Osteoblast (primary cell): ENCODE data around the gene MED26. TPM values are rescaled to one million over a fixed set of nuclear protein-coding genes. Genes with fewer than 3 reads are reported as not detected.

ENCODE experiments used
- DNase-seq: peaks from one replicate; pipeline ENCODE4 v3.0.0; 2011; ENCODE audit warnings: low spot score, mixed read lengths; ENCODE audit not compliant: insufficient read length; ENCODE audit errors: missing footprints
- H2AFZ ChIP-seq: 2 replicates; pipeline ENCODE4 v1.6.0; 2011; ENCODE audit warnings: mild to moderate bottlenecking, low read length
- H3K27ac ChIP-seq: 2 replicates; pipeline ENCODE4 v1.5.1; 2011; ENCODE audit warnings: mild to moderate bottlenecking, low read depth, low read length, moderate library complexity
- H3K27me3 ChIP-seq: 2 replicates; pipeline ENCODE4 v1.6.0; 2012; ENCODE audit warnings: mild to moderate bottlenecking, control low read depth, inconsistent platforms, low read length, moderate library complexity; ENCODE audit not compliant: insufficient read depth
- H3K36me3 ChIP-seq: 2 replicates; pipeline ENCODE4 v1.5.1; 2011; ENCODE audit warnings: mild to moderate bottlenecking, low read length, control low read depth, moderate library complexity; ENCODE audit not compliant: insufficient read depth
- H3K4me1 ChIP-seq: 2 replicates; pipeline ENCODE4 v1.5.1; 2011; ENCODE audit warnings: mild to moderate bottlenecking, low read length, control low read depth, moderate library complexity; ENCODE audit not compliant: insufficient read depth
- H3K4me2 ChIP-seq: 2 replicates; pipeline ENCODE4 v1.6.0; 2011; ENCODE audit warnings: mild to moderate bottlenecking, low read length; ENCODE audit not compliant: insufficient read depth
- H3K4me3 ChIP-seq: fragments of 200-600 bp; sonication (generic); 3 replicates; pipeline ENCODE4 v1.5.1; 2012; ENCODE audit warnings: mild to moderate bottlenecking, low read length, inconsistent platforms; ENCODE audit not compliant: insufficient read depth
- H3K79me2 ChIP-seq: 2 replicates; pipeline ENCODE4 v1.6.0; 2012; ENCODE audit warnings: mild to moderate bottlenecking, low read length, control low read depth, inconsistent platforms; ENCODE audit not compliant: insufficient read depth
- H3K9me3 ChIP-seq: 2 replicates; pipeline ENCODE4 v1.5.1; 2011; ENCODE audit warnings: low read depth, low read length, control low read depth
- H4K20me1 ChIP-seq: 2 replicates; pipeline ENCODE4 v1.6.0; 2012; ENCODE audit warnings: mild to moderate bottlenecking, low read length, control low read depth; ENCODE audit not compliant: insufficient read depth
- total RNA-seq: library from RNA; depleted of rRNA; stranded (reverse); fragments of >200 nt; gene quantifications from 2 replicates; pipeline ENCODE4 v1.2.3, GENCODE V29; 2012
- TF ChIP-seq, protein P1 (sequence below): IDR thresholded peaks from 2 replicates; pipeline ENCODE4 v1.5.1; 2011; ENCODE audit warnings: mild to moderate bottlenecking, low read depth, low read length, moderate library complexity; ENCODE audit errors: extremely low read depth

The MED26 gene
- total RNA-seq, 1 donor = 5.8 TPM

DNA sequence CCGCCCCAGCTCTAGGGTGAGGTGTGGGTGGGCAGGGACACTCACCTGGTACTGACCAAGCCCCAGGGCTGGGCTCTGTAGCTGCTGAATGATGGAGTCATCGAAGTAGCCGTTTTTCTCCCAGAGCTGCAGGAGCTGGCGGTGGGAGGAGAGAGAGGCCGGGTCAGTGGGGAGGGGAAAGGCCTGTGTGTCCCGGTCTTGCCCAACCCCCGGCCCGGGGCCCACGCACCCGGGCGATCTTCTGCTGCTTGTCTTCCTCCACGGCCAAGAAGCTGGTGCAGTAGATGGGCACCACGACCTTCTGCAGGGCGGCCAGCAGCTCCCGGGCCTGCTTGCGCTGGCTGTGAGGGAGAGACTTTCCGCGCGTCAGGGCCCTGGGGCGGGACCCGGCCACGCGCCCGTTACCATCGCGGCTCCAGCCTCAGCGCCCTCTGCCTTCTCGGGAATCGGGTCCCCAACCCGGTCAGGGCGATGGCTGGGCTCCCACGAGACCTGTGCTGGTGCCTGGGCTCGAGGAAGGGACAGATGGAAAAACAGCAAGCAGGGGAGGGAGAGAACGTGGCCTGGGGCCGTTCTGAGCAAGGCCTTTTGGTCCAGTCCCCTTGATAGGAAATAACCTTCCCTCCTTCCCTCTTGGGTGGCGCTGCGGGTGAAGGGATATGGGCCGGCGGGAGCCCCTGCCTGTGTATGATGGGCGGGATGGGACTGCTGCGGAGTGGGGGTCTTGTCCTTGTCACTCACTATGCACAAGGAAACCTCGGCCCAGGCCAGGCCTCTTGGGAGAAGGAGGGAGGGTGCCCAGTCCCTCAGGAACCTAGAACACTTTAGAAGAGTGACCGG lies 97.2 kb downstream of the MED26 start:
- TF ChIP-seq, protein P1, sequence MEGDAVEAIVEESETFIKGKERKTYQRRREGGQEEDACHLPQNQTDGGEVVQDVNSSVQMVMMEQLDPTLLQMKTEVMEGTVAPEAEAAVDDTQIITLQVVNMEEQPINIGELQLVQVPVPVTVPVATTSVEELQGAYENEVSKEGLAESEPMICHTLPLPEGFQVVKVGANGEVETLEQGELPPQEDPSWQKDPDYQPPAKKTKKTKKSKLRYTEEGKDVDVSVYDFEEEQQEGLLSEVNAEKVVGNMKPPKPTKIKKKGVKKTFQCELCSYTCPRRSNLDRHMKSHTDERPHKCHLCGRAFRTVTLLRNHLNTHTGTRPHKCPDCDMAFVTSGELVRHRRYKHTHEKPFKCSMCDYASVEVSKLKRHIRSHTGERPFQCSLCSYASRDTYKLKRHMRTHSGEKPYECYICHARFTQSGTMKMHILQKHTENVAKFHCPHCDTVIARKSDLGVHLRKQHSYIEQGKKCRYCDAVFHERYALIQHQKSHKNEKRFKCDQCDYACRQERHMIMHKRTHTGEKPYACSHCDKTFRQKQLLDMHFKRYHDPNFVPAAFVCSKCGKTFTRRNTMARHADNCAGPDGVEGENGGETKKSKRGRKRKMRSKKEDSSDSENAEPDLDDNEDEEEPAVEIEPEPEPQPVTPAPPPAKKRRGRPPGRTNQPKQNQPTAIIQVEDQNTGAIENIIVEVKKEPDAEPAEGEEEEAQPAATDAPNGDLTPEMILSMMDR = no peak
- Histone ChIP-seq H3K4me1 (no peaks in the 10 kb centered on the region), H3K4me2 (no peak overlapping the region), H3K27me3 (no peaks in the 10 kb centered on the region), H3K79me2 (peaks cover 11% of the 10 kb centered on the region), H3K36me3 (peaks cover 76% of the 10 kb centered on the region), H3K4me3 (no peak overlapping the region), H4K20me1 (peaks cover 9% of the 10 kb centered on the region), H2AFZ (no peak overlapping the region), H3K27ac (no peak overlapping the region), H3K9me3 (no peaks in the 10 kb centered on the region)
- peak; percentile 64 for DNase-seq

DNA sequence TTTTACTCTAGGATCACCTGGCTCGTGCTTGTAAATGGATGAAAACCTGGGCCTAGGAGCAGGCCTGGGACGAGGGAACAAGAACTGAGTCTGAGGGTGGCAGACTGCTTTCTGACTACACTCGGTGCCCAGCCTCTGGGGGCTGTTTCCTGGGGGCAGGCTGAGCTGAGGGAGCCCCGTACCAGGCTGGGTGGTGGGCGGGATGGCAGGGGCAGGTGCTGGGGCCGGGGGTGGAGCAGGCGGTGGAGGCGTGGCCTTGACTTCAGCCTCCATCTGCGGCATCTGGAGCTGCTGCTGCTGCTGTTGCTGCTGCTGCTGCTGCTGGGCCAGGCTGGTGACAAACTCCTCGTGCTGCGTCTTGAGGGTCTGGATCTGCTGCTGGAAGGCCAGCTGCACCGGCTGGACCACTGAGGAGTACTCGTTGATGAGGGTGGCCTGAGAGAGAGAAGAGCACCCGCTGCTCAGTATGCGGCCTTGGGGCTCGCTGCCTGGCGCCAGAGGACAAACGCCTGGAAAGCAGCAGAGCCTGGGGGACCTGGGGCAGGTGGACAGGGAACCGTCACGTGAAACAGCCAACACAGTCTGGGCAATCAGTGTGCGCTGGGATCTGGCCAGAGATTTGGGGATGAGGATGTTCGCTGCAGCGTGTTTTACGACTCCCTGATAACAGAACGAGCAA lies 98.4 kb downstream of the MED26 start:
- DNase-seq = peak; percentile 66
- H3K9me3 ChIP-seq = no peaks in the 10 kb centered on the region
- no peak overlapping the region for H3K4me2 ChIP-seq
- TF ChIP-seq, protein P1 = no peak
- H3K27ac ChIP-seq = no peak overlapping the region
- no peaks in the 10 kb centered on the region for H3K27me3 ChIP-seq
- H3K4me3 ChIP-seq = no peak overlapping the region
- no peak overlapping the region for H2AFZ ChIP-seq
- peaks cover 2% of the 10 kb centered on the region for H3K79me2 ChIP-seq
- no peaks in the 10 kb centered on the region for H3K4me1 ChIP-seq
- H3K36me3 ChIP-seq = peaks cover 82% of the 10 kb centered on the region
- H4K20me1 ChIP-seq = peaks cover 8% of the 10 kb centered on the region

DNA sequence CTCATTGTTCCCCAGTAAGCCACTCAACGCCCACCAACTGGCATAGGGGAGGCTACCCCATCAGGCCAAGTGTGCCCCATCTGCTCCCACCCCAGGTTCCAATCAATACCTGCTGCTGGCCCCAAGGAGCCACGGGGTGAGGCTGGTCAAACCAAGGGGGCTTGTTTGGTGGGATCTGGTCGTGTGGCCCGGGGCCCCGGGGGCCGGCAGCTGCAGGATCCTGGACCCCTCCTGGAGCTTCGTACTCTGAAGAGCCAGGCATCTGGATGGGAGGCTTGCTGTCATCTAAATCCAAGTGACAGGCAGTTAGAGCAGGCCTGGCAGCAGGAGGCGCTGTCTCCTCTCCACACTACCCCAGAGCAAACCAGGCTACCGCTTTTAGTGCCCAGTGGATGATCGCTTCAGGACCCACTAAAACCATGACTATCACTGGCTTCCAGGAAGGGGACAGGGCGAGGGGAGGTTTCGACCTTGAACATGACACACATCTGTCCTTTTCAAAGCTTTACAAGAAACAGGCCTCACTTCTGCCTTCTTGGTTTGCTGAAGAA lies 100.0 kb downstream of the MED26 start:
- H3K27ac ChIP-seq = no peak overlapping the region
- no peaks in the 10 kb centered on the region for H3K27me3 ChIP-seq
- H4K20me1 ChIP-seq = peaks cover 10% of the 10 kb centered on the region
- H3K4me2 ChIP-seq = no peak overlapping the region
- H2AFZ ChIP-seq = no peak overlapping the region
- no peaks in the 10 kb centered on the region for H3K9me3 ChIP-seq
- H3K79me2 ChIP-seq = peaks cover 2% of the 10 kb centered on the region
- DNase-seq = peak; percentile 93
- TF ChIP-seq, protein P1 = peak; percentile 40
- H3K4me3 ChIP-seq = no peak overlapping the region
- no peaks in the 10 kb centered on the region for H3K4me1 ChIP-seq
- peaks cover 83% of the 10 kb centered on the region for H3K36me3 ChIP-seq

DNA sequence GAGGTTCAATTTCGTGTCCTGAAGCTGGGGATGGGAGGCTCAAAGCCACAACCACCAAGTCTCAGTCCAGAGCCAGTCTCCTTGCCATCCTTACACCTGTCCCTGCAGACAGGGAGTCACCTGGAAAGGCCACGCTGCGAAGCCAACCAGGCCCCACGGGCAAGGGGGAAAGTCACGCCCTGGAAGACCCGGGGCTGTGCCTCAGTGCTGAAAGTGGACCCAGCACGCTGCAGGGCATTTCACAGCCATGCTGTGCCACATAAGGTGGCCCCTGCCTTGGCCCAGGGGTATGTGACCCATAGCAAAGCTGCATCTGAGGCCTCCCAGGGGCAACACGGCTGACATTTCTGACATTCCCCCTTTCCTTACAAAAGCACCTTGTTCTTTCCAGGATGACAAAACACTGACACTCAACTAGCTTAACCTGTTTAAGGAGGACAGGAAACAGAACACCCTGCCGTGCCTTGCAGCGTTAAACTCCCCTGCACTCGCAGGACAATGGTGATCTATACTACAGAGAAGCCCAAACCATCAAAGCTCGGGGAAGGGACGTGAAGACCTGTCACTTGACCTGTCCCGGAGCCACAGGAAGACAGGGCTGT lies 100.6 kb downstream of the MED26 start:
- Histone ChIP-seq H2AFZ (no peak overlapping the region), H3K4me1 (no peaks in the 10 kb centered on the region), H4K20me1 (peaks cover 16% of the 10 kb centered on the region), H3K27me3 (no peaks in the 10 kb centered on the region), H3K79me2 (peaks cover 2% of the 10 kb centered on the region), H3K36me3 (peaks cover 83% of the 10 kb centered on the region), H3K4me3 (no peak overlapping the region), H3K4me2 (no peak overlapping the region), H3K9me3 (no peaks in the 10 kb centered on the region), H3K27ac (no peak overlapping the region)
- TF ChIP-seq, protein P1 = no peak
- peak; percentile 73 for DNase-seq
